Panc1 (cell line): ENCODE results near the gene EFNA5. TPM values are rescaled to one million over a fixed set of nuclear protein-coding genes. Genes with fewer than 3 reads are reported as not detected.

ENCODE experiments used
- ATAC-seq: fragments of 200-7000 bp; cut with Tn5 transposase; 2 replicates; pipeline ENCODE4 v1.9.1; 2020; ENCODE audit warnings: mild to moderate bottlenecking, moderate library complexity
- BruUV-seq: library from RNA; stranded (reverse); fragments of 400-500 nt; replicated peaks from 2 replicates; lab custom pipeline; 2021; lab: Mats Ljungman, UMichigan
- CTCF ChIA-PET: fragments of 300-600 bp; sonication (Branson Sonifier 250); formaldehyde crosslinking; loops from one replicate; lab custom pipeline; 2022; ENCODE audit warnings: antibody characterized with exemption; lab: Charles Lee
- POLR2A ChIA-PET: fragments of 300-600 bp; sonication (Branson Sonifier 250); formaldehyde crosslinking; loops from one replicate; lab custom pipeline; 2022; ENCODE audit warnings: antibody characterized with exemption; lab: Charles Lee
- DNase-seq: peaks from one replicate; pipeline ENCODE4 v3.0.0-alpha.2; 2010; ENCODE audit warnings: low read depth, low spot score
- H3K27ac ChIP-seq: 2 replicates; pipeline ENCODE4 v1.5.1; 2011; ENCODE audit warnings: mild to moderate bottlenecking, low read length, inconsistent platforms
- H3K27me3 ChIP-seq: fragments of 200-500 bp; sonication (Bioruptor generic); 2 replicates; pipeline ENCODE4 v1.6.0; 2014; ENCODE audit warnings: low read length, inconsistent platforms; ENCODE audit not compliant: control insufficient read depth, insufficient read depth
- H3K36me3 ChIP-seq: fragments of 200-500 bp; sonication (Bioruptor generic); 2 replicates; pipeline ENCODE4 v1.5.1; 2014; ENCODE audit warnings: inconsistent platforms, mild to moderate bottlenecking, low read length, moderate library complexity; ENCODE audit not compliant: control insufficient read depth, insufficient read depth
- H3K4me1 ChIP-seq: 2 replicates; pipeline ENCODE4 v1.5.1; 2011; ENCODE audit warnings: inconsistent platforms, mild to moderate bottlenecking, low read length, moderate library complexity; ENCODE audit not compliant: control insufficient read depth, insufficient read depth
- H3K4me3 ChIP-seq, 2 experiments: 2 replicates each; pipeline ENCODE4 v1.5.1; 2011 to 2012; ENCODE audit warnings: low read depth in 2 of 2, low read length in 2 of 2, mild to moderate bottlenecking in 2 of 2, inconsistent platforms in 1 of 2, moderate library complexity in 1 of 2
- H3K9me3 ChIP-seq: fragments of 200-500 bp; sonication (Bioruptor generic); 2 replicates; pipeline ENCODE4 v1.5.1; 2014; ENCODE audit warnings: low read depth, mild to moderate bottlenecking, inconsistent platforms, low read length, moderate library complexity; ENCODE audit not compliant: control insufficient read depth, insufficient read depth
- POLR2AphosphoS5 ChIP-seq: IDR thresholded peaks from 2 replicates; pipeline ENCODE4 v1.6.1; 2012; ENCODE audit warnings: mild to moderate bottlenecking, low read depth, low read length, moderate library complexity
- SIN3A ChIP-seq: IDR thresholded peaks from 2 replicates; pipeline ENCODE4 v1.6.1; 2012; ENCODE audit warnings: low read depth, mild to moderate bottlenecking, low read length, moderate library complexity, borderline replicate concordance; ENCODE audit not compliant: insufficient read depth
- TCF7L2 ChIP-seq: IDR thresholded peaks from 2 replicates; pipeline ENCODE4 v1.6.1; 2011; ENCODE audit warnings: mild to moderate bottlenecking, low read depth, low read length, inconsistent platforms
- in situ Hi-C: cut with HindIII; loops from 2 replicates; pipeline ENCODE4 v1.10.0; 2016; ENCODE audit warnings: low sequenced_read_pairs, low pct_unique_long_range_greater_than_20kb
- intact Hi-C: fragments of 100-400 bp; cut with micrococcal nuclease; formaldehyde crosslinking; loops from one replicate; pipeline ENCODE4 v1.10.0; 2022; ENCODE audit not compliant: unreplicated experiment
- total RNA-seq: library from RNA; stranded (reverse); gene quantifications from one replicate; pipeline ENCODE4 v1.2.1, GENCODE V29; 2021; ENCODE audit not compliant: unreplicated experiment
- TF ChIP-seq, protein P1 (sequence below): fragments of 450-650 bp; IDR thresholded peaks from 2 replicates; pipeline ENCODE4 v1.5.1; 2017; ENCODE audit warnings: mild to moderate bottlenecking
- TF ChIP-seq, protein P2 (sequence below), 2 experiments: IDR thresholded peaks; 2 replicates each; pipeline ENCODE4 v1.6.1; 2011 to 2012; ENCODE audit warnings: low read depth in 2 of 2, control low read depth in 1 of 2, low read length in 1 of 2, mild to moderate bottlenecking in 1 of 2, moderate library complexity in 1 of 2; ENCODE audit not compliant: insufficient read depth in 1 of 2

Gene EFNA5
- total RNA-seq, 1 experiment from 2014 or later: 30.5 TPM

DNA sequence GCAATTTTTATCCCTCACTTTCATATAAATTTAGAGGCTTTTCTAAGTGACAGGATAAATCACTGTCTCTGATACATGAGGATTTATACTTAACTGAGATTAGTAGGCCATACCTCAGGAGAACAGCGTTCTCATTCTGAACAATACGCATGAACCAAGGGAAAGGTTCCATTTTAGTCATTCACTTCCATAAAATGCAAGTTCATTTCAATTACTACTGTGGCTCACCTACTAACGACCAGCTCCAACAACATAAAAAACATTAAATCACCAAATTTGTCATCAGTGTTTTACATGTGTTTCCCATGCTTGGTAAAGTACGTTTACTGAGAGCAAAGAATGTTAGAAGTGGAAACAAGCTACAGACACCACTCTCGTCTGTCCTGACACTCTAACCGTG is 67.4 kb downstream of the EFNA5 start:
- in situ Hi-C loops (no loop called here), intact Hi-C loops (no loop called here)
- Histone ChIP-seq H3K36me3 (no peaks in the 10 kb centered on the region), H3K27me3 (no peaks in the 10 kb centered on the region), H3K27ac (no peak overlapping the region), H3K4me1 (peaks cover 20% of the 10 kb centered on the region), H3K9me3 (no peaks in the 10 kb centered on the region), H3K4me3 (no peak overlapping the region)
- BruUV-seq: no TSS peak
- CTCF ChIA-PET: interaction anchor here (1.1 kb wide), 1 partner anchor 9 kb away, joined by 4 read pairs; no protein-coding TSS in a partner anchor
- POLR2A ChIA-PET: interaction anchor here (0.6 kb wide), 1 partner anchor 109 kb away, joined by 8 read pairs; no protein-coding TSS in a partner anchor
- DNase-seq: no peak
- ATAC-seq: no peak
- TF ChIP-seq, protein P1, sequence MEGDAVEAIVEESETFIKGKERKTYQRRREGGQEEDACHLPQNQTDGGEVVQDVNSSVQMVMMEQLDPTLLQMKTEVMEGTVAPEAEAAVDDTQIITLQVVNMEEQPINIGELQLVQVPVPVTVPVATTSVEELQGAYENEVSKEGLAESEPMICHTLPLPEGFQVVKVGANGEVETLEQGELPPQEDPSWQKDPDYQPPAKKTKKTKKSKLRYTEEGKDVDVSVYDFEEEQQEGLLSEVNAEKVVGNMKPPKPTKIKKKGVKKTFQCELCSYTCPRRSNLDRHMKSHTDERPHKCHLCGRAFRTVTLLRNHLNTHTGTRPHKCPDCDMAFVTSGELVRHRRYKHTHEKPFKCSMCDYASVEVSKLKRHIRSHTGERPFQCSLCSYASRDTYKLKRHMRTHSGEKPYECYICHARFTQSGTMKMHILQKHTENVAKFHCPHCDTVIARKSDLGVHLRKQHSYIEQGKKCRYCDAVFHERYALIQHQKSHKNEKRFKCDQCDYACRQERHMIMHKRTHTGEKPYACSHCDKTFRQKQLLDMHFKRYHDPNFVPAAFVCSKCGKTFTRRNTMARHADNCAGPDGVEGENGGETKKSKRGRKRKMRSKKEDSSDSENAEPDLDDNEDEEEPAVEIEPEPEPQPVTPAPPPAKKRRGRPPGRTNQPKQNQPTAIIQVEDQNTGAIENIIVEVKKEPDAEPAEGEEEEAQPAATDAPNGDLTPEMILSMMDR: no peak
- TF ChIP-seq, protein P2, sequence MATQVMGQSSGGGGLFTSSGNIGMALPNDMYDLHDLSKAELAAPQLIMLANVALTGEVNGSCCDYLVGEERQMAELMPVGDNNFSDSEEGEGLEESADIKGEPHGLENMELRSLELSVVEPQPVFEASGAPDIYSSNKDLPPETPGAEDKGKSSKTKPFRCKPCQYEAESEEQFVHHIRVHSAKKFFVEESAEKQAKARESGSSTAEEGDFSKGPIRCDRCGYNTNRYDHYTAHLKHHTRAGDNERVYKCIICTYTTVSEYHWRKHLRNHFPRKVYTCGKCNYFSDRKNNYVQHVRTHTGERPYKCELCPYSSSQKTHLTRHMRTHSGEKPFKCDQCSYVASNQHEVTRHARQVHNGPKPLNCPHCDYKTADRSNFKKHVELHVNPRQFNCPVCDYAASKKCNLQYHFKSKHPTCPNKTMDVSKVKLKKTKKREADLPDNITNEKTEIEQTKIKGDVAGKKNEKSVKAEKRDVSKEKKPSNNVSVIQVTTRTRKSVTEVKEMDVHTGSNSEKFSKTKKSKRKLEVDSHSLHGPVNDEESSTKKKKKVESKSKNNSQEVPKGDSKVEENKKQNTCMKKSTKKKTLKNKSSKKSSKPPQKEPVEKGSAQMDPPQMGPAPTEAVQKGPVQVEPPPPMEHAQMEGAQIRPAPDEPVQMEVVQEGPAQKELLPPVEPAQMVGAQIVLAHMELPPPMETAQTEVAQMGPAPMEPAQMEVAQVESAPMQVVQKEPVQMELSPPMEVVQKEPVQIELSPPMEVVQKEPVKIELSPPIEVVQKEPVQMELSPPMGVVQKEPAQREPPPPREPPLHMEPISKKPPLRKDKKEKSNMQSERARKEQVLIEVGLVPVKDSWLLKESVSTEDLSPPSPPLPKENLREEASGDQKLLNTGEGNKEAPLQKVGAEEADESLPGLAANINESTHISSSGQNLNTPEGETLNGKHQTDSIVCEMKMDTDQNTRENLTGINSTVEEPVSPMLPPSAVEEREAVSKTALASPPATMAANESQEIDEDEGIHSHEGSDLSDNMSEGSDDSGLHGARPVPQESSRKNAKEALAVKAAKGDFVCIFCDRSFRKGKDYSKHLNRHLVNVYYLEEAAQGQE (IDR thresholded peaks at IDR 0.05; ENCODE audit: insufficient read depth in 1 of 2, low read depth in 2 of 2, low read length in 1 of 2): no peak
- no peak for TF ChIP-seq SIN3A
- TF ChIP-seq TCF7L2: no peak
- TF ChIP-seq POLR2AphosphoS5: no peak

DNA sequence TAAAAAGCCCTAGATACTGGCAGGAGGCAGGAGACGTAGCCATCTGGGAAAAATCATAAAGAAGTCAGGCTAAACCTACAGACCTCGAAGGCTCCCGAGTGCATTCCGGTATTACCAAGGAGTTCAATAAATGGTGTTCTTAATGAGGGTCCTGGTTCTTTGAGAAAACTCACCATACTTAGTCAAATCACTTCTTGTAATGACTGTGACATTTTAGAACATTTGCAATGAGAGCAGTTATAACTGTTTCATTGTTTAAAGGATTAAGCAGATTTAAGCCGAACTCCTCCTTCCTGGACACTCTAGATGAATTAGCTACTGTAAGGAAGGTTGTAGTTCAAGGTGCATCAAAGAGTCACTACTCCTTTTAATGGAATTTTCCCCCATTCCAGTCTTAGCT is 67.8 kb downstream of the EFNA5 start:
- no peaks in the 10 kb centered on the region for H3K27me3 ChIP-seq
- ChIA-PET CTCF (interaction anchor here (1.1 kb wide), 1 partner anchor 10 kb away, joined by 4 read pairs; no protein-coding TSS in a partner anchor), POLR2A (no interaction called here)
- ATAC-seq (no peak), DNase-seq (no peak)
- no peak overlapping the region for H3K4me3 ChIP-seq
- in situ Hi-C loops (no loop called here), intact Hi-C loops (no loop called here)
- no peaks in the 10 kb centered on the region for H3K9me3 ChIP-seq
- no TSS peak for BruUV-seq
- H3K36me3 ChIP-seq: no peaks in the 10 kb centered on the region
- peaks cover 20% of the 10 kb centered on the region for H3K4me1 ChIP-seq
- H3K27ac ChIP-seq: no peak overlapping the region
- no peak for TF ChIP-seq SIN3A
- no peak for TF ChIP-seq POLR2AphosphoS5
- TF ChIP-seq, protein P1: no peak
- TF ChIP-seq, protein P2 (IDR thresholded peaks at IDR 0.05; ENCODE audit: insufficient read depth in 1 of 2, low read depth in 2 of 2, low read length in 1 of 2): no peak
- no peak for TF ChIP-seq TCF7L2
